Measurements from ENCODE around the gene ACAP1. TPM values are rescaled to one million over a fixed set of nuclear protein-coding genes. Genes with fewer than 3 reads are reported as not detected.

ACAP1 gene
- total RNA-seq, 2 donors from 2014 or later, result 2.5 to 6.5 TPM

- WGBS, result 54% methylated on average over 42 of the region's 42 CpGs
- H3K9me3 ChIP-seq, result no peaks in the 10 kb centered on the region
- intact Hi-C loops (cut with DNase I), result loop anchor here (1.0 kb wide), 1 partner anchor 15 kb away; no protein-coding TSS in a partner anchor
- no peaks in the 10 kb centered on the region for H3K27me3 ChIP-seq (replicated peaks; ENCODE audit: insufficient read depth)
- H3K4me3 ChIP-seq, result peak overlapping the region in 1 of 2 donors; percentile 3
- H3K4me1 ChIP-seq (replicated peaks), result peaks cover 13% of the 10 kb centered on the region
- no peak for TF ChIP-seq POLR2A (IDR thresholded peaks at IDR 0.05)
- TF ChIP-seq POLR2AphosphoS5 (IDR thresholded peaks at IDR 0.05), result peak; percentile 2
- H3K27ac ChIP-seq, result peak overlapping the region; percentile 5 to 25
- no peaks in the 10 kb centered on the region for H3K36me3 ChIP-seq
- DNase-seq (ENCODE audit: low spot score), result no peak
Measured at GRCh38 chr17:7295230-7296180, 40.8 kb upstream of the ACAP1 start.

- WGBS, result 4% methylated on average over 47 of the region's 51 CpGs
- H3K27me3 ChIP-seq (replicated peaks; ENCODE audit: insufficient read depth), result no peaks in the 10 kb centered on the region
- H3K36me3 ChIP-seq, result no peaks in the 10 kb centered on the region
- peak overlapping the region in 1 of 2 donors; percentile 3 for H3K4me3 ChIP-seq
- H3K27ac ChIP-seq, result peak overlapping the region; percentile 5 to 25
- intact Hi-C loops (cut with DNase I), result loop anchor here (1.0 kb wide), 1 partner anchor 16 kb away; no protein-coding TSS in a partner anchor
- TF ChIP-seq POLR2AphosphoS5 (IDR thresholded peaks at IDR 0.05) (peak; percentile 61), POLR2A (IDR thresholded peaks at IDR 0.05) (no peak)
- TF ChIP-seq, protein P1, sequence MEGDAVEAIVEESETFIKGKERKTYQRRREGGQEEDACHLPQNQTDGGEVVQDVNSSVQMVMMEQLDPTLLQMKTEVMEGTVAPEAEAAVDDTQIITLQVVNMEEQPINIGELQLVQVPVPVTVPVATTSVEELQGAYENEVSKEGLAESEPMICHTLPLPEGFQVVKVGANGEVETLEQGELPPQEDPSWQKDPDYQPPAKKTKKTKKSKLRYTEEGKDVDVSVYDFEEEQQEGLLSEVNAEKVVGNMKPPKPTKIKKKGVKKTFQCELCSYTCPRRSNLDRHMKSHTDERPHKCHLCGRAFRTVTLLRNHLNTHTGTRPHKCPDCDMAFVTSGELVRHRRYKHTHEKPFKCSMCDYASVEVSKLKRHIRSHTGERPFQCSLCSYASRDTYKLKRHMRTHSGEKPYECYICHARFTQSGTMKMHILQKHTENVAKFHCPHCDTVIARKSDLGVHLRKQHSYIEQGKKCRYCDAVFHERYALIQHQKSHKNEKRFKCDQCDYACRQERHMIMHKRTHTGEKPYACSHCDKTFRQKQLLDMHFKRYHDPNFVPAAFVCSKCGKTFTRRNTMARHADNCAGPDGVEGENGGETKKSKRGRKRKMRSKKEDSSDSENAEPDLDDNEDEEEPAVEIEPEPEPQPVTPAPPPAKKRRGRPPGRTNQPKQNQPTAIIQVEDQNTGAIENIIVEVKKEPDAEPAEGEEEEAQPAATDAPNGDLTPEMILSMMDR (IDR thresholded peaks at IDR 0.05), result peak; percentile 85 to 98 (median 96)
- H3K4me1 ChIP-seq (replicated peaks), result peaks cover 13% of the 10 kb centered on the region
- DNase-seq (ENCODE audit: low spot score), result peak; percentile 73
- no peaks in the 10 kb centered on the region for H3K9me3 ChIP-seq
Measured at GRCh38 chr17:7296189-7296861, 40.0 kb upstream of the ACAP1 start.

- H3K27me3 ChIP-seq (replicated peaks; ENCODE audit: insufficient read depth), result no peaks in the 10 kb centered on the region
- H3K36me3 ChIP-seq, result no peaks in the 10 kb centered on the region
- intact Hi-C loops (cut with DNase I), result no loop called here
- TF ChIP-seq POLR2AphosphoS5 (IDR thresholded peaks at IDR 0.05) (no peak), POLR2A (IDR thresholded peaks at IDR 0.05) (no peak)
- TF ChIP-seq, protein P1 (IDR thresholded peaks at IDR 0.05), result no peak
- WGBS, result 94% methylated on average over 7 of the region's 7 CpGs
- no peak for DNase-seq (ENCODE audit: low spot score)
- H3K27ac ChIP-seq, result no peak overlapping the region
- no peak overlapping the region for H3K4me3 ChIP-seq
- no peaks in the 10 kb centered on the region for H3K9me3 ChIP-seq
- H3K4me1 ChIP-seq (replicated peaks), result no peaks in the 10 kb centered on the region
Measured at GRCh38 chr17:7304179-7304578, 32.1 kb upstream of the ACAP1 start.

DNA sequence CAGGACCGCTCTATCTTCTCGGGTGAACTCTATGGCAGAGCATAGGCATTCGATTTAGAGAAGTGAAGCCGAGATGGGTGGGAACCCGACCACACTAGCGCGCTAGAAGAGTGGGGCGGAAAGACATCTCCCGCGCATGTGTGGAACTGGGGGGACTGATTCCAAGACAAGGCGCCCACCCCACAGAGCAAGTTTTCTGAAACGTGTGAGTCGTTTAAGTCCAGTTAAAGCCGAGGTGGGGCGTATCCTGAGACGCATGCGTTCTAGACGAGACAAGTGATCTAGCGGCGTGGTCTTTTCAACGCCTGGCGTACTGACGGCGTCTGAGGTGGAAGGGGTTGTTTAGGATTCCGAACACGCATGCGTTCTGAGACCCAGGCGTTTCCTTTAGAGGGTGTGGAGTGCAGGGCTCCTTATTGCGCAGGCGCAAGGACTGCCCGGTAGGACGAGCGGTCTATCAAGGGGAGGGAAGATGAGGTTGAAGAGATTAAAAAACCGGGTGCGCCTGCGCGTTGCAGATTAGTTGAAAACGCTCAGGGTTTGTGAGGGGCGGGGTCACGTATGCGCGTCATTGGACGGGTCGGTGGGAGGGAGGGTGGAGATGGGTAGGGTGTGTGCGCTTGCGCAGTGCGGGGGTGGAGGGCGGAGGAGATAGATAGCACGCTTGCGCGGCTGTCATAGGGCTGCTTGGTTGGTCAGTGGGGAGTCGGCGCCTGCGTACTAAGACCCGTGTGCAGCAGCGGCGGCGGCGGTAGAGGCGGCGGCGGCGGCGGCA is 29.2 kb upstream of the ACAP1 start, which contains the start of gene EIF5A:
Gene EIF5A (plus strand): TSS at position 718 of the 775 bp plus-strand sequence. CDS start 2,008 bp downstream, outside the sequence.
- Histone ChIP-seq H3K27ac (peak within 1 kb of the TSS; percentile 97 to 99), H3K9me3 (no peaks in the 10 kb centered on the region), H3K27me3 (replicated peaks; ENCODE audit: insufficient read depth) (no peaks in the 10 kb centered on the region), H3K4me3 (peak within 1 kb of the TSS; percentile 99), H3K4me1 (replicated peaks) (peaks cover 8% of the 10 kb centered on the region), H3K36me3 (peaks cover 0 to 5% of the 10 kb centered on the region in 2 donors)
- intact Hi-C loops (cut with DNase I), result no loop called here
- TF ChIP-seq POLR2AphosphoS5 (IDR thresholded peaks at IDR 0.05) (peak; percentile 99), POLR2A (IDR thresholded peaks at IDR 0.05) (peak; percentile 94)
- TF ChIP-seq, protein P1 (IDR thresholded peaks at IDR 0.05), result peak in 1 of 4 experiments; percentile 23
- DNase-seq (ENCODE audit: low spot score), result peak; percentile 99
- WGBS, result under 1% methylated on average over 64 of the region's 64 CpGs
